IMR-90 (cell line): ENCODE data around the gene EGFL8. TPM values are rescaled to one million over a fixed set of nuclear protein-coding genes. Genes with fewer than 3 reads are reported as not detected.

Experiments
- ATAC-seq: fragments of 200-7000 bp; cut with Tn5 transposase; 2 replicates; pipeline ENCODE4 v1.9.1; 2020; ENCODE audit warnings: low read depth, mild to moderate bottlenecking, moderate library complexity
- BruUV-seq: library from RNA; stranded (reverse); fragments of 400-500 nt; replicated peaks from 2 replicates; lab custom pipeline; 2021; lab: Mats Ljungman, UMichigan
- CTCF ChIA-PET: fragments of 300-600 bp; formaldehyde crosslinking; extraction: SDS; loops from one replicate; lab custom pipeline; 2021; ENCODE audit warnings: antibody characterized with exemption; lab: Yijun Ruan, JAX
- POLR2A ChIA-PET: fragments of 300-600 bp; sonication (Branson Sonifier 250); formaldehyde crosslinking; loops from one replicate; lab custom pipeline; 2022; ENCODE audit warnings: antibody characterized with exemption; ENCODE audit not compliant: unreplicated experiment; lab: Charles Lee
- DNase-seq: peaks from one replicate; pipeline ENCODE4 v3.0.0; 2013
- H2AFZ ChIP-seq: replicated peaks from 2 replicates; pipeline ENCODE3; 2013; ENCODE audit warnings: low read length, mild to moderate bottlenecking; ENCODE audit not compliant: poor library complexity
- H2AK5ac ChIP-seq: 2 replicates; pipeline ENCODE4 v1.6.1; 2013; ENCODE audit warnings: low read depth, low read length, inconsistent platforms
- H2AK9ac ChIP-seq: replicated peaks from 2 replicates; pipeline ENCODE3; 2013; ENCODE audit warnings: mild to moderate bottlenecking, low read depth, low read length, moderate library complexity; ENCODE audit not compliant: poor library complexity
- H2BK120ac ChIP-seq: 2 replicates; pipeline ENCODE4 v1.6.1; 2013; ENCODE audit warnings: low read depth, low read length, inconsistent platforms
- H2BK15ac ChIP-seq: 3 replicates; pipeline ENCODE4 v1.6.1; 2013; ENCODE audit warnings: low read depth, low read length, inconsistent platforms
- H2BK20ac ChIP-seq: 2 replicates; pipeline ENCODE4 v1.6.1; 2013; ENCODE audit warnings: low read depth, mild to moderate bottlenecking, inconsistent platforms, low read length, moderate library complexity
- H2BK5ac ChIP-seq: 2 replicates; pipeline ENCODE4 v1.6.1; 2013; ENCODE audit warnings: mild to moderate bottlenecking, low read depth, low read length, inconsistent platforms; ENCODE audit not compliant: poor library complexity, severe bottlenecking
- H3K14ac ChIP-seq: replicated peaks from 2 replicates; pipeline ENCODE4 v1.6.1; 2013; ENCODE audit warnings: low read depth, low read length, inconsistent platforms
- H3K18ac ChIP-seq: 2 replicates; pipeline ENCODE4 v1.6.1; 2013; ENCODE audit warnings: low read depth, low read length, control low read depth
- H3K23ac ChIP-seq: 2 replicates; pipeline ENCODE4 v1.6.1; 2013; ENCODE audit warnings: low read depth, low read length, inconsistent platforms
- H3K27ac ChIP-seq: 2 replicates; pipeline ENCODE4 v1.5.1; 2013; ENCODE audit warnings: mild to moderate bottlenecking, control low read depth, low read length; ENCODE audit not compliant: insufficient read depth
- H3K27me3 ChIP-seq: 2 replicates; pipeline ENCODE4 v1.6.1; 2013; ENCODE audit warnings: low read length; ENCODE audit not compliant: control insufficient read depth, insufficient read depth
- H3K36me3 ChIP-seq: 2 replicates; pipeline ENCODE4 v1.6.1; 2013; ENCODE audit warnings: low read length, mixed read lengths; ENCODE audit not compliant: control insufficient read depth, insufficient read depth
- H3K4ac ChIP-seq: 2 replicates; pipeline ENCODE4 v1.6.1; 2013; ENCODE audit warnings: low read depth, low read length, inconsistent platforms
- H3K4me1 ChIP-seq: 2 replicates; pipeline ENCODE4 v1.6.1; 2013; ENCODE audit warnings: low read length, mixed read lengths; ENCODE audit not compliant: control insufficient read depth, insufficient read depth
- H3K4me2 ChIP-seq: 2 replicates; pipeline ENCODE4 v1.6.1; 2013; ENCODE audit warnings: low read depth, mild to moderate bottlenecking, control low read depth, low read length, moderate library complexity
- H3K4me3 ChIP-seq: 2 replicates; pipeline ENCODE4 v1.5.1; 2013; ENCODE audit warnings: low read depth, mild to moderate bottlenecking, control low read depth, low read length, moderate library complexity; ENCODE audit not compliant: insufficient read depth
- H3K56ac ChIP-seq: 2 replicates; pipeline ENCODE4 v1.6.1; 2013; ENCODE audit warnings: low read length, inconsistent platforms; ENCODE audit not compliant: insufficient read depth; ENCODE audit errors: extremely low read depth
- H3K79me1 ChIP-seq, 2 experiments: 2 replicates each; pipeline ENCODE4 v1.6.1; 2013; ENCODE audit warnings: low read length in 2 of 2, inconsistent platforms in 1 of 2, low read depth in 1 of 2
- H3K9ac ChIP-seq: 2 replicates; pipeline ENCODE4 v1.6.1; 2013; ENCODE audit warnings: low read depth, low read length, control low read depth
- H3K9me1 ChIP-seq: 2 replicates; pipeline ENCODE4 v1.6.1; 2013; ENCODE audit warnings: low read length, inconsistent platforms; ENCODE audit not compliant: insufficient read depth
- H3K9me3 ChIP-seq: 2 replicates; pipeline ENCODE4 v1.6.1; 2013; ENCODE audit warnings: low read length; ENCODE audit not compliant: control insufficient read depth, insufficient read depth
- H4K20me1 ChIP-seq: 2 replicates; pipeline ENCODE4 v1.6.1; 2013; ENCODE audit warnings: low read length, inconsistent platforms; ENCODE audit not compliant: insufficient read depth
- H4K5ac ChIP-seq: 2 replicates; pipeline ENCODE4 v1.6.1; 2013; ENCODE audit warnings: mild to moderate bottlenecking, low read depth, low read length, control low read depth
- H4K8ac ChIP-seq, 2 experiments: 2 replicates each; pipeline ENCODE4 v1.6.1; 2013; ENCODE audit warnings: low read depth in 2 of 2, low read length in 2 of 2, control low read depth in 1 of 2, inconsistent platforms in 1 of 2
- H4K91ac ChIP-seq: 2 replicates; pipeline ENCODE4 v1.6.1; 2013; ENCODE audit warnings: low read depth, low read length, inconsistent platforms; ENCODE audit not compliant: insufficient read depth
- CHD1 ChIP-seq: IDR thresholded peaks from 2 replicates; pipeline ENCODE4 v1.6.1; 2012; ENCODE audit warnings: low read depth, low read length, improper control_type of control experiment
- MXI1 ChIP-seq: IDR thresholded peaks from 2 replicates; pipeline ENCODE4 v1.6.1; 2012; ENCODE audit warnings: low read depth, mild to moderate bottlenecking, low read length, moderate library complexity, borderline replicate concordance
- POLR2A ChIP-seq: IDR thresholded peaks from 2 replicates; pipeline ENCODE4 v1.6.1; 2012; ENCODE audit warnings: mild to moderate bottlenecking, low read depth, low read length
- RCOR1 ChIP-seq: IDR thresholded peaks from 2 replicates; pipeline ENCODE4 v1.6.1; 2012; ENCODE audit warnings: mild to moderate bottlenecking, low read length, improper control_type of control experiment; ENCODE audit not compliant: insufficient replicate concordance
- SMC3 ChIP-seq: fragments of 150-350 bp; IDR thresholded peaks from 2 replicates; pipeline ENCODE4 v1.6.1; 2016; ENCODE audit warnings: low read depth, mild to moderate bottlenecking, antibody characterized with exemption, low read length, moderate library complexity
- WGBS, 2 experiments: methylation state at CpG; one replicate each; pipeline versions ENCODE4 v1.1.5 to v1.1.7; 2013; ENCODE audit warnings: missing lambda C conversion rate in 2 of 2; ENCODE audit not compliant: insufficient read length in 1 of 2; ENCODE audit errors: extremely low coverage in 2 of 2; 5-methylcytosine and 5-hydroxymethylcytosine counted together
- dilution Hi-C: fragments of 300-500 bp; cut with HindIII; formaldehyde crosslinking; loops from one replicate; pipeline ENCODE4 v1.14.3; 2018; ENCODE audit warnings: low sequenced_read_pairs; ENCODE audit not compliant: unreplicated experiment
- in situ Hi-C: fragments of 300-500 bp; cut with MboI; formaldehyde crosslinking; loops from 3 replicates; pipeline ENCODE4 v1.14.3; 2019; ENCODE audit warnings: low sequenced_read_pairs, inconsistent platforms, mixed read lengths
- intact Hi-C: fragments of 100-400 bp; cut with micrococcal nuclease; formaldehyde crosslinking; loops from 2 replicates; pipeline ENCODE4 v1.10.0; 2022
- polyA plus RNA-seq, 3 experiments: library from polyadenylated mRNA; depleted of rRNA; stranded (reverse); fragments of >200 nt; gene quantifications; 2 replicates each; pipeline ENCODE4 v1.2.3, GENCODE V29; 2012; ENCODE audit warnings: low replicate concordance in 1 of 3
- total RNA-seq: library from RNA; depleted of rRNA; stranded (reverse); fragments of >200 nt; gene quantifications from 2 replicates; pipeline ENCODE4 v1.2.3, GENCODE V29; 2012
- TF ChIP-seq, protein P1 (sequence below): fragments of 150-350 bp; IDR thresholded peaks from 2 replicates; pipeline ENCODE4 v1.6.1; 2016; ENCODE audit warnings: low read depth, mild to moderate bottlenecking, low read length, moderate library complexity, borderline replicate concordance
- TF ChIP-seq, protein P2 (sequence below): conservative IDR thresholded peaks from 2 replicates; pipeline ENCODE4 v1.5.1; 2012; ENCODE audit warnings: mild to moderate bottlenecking, low read depth, low read length, improper control_type of control experiment

EGFL8 gene
- total and polyA plus RNA-seq, 2 of the 4 experiments (the other 2 are of a cell fraction): 0.18 to 4.7 TPM

DNA sequence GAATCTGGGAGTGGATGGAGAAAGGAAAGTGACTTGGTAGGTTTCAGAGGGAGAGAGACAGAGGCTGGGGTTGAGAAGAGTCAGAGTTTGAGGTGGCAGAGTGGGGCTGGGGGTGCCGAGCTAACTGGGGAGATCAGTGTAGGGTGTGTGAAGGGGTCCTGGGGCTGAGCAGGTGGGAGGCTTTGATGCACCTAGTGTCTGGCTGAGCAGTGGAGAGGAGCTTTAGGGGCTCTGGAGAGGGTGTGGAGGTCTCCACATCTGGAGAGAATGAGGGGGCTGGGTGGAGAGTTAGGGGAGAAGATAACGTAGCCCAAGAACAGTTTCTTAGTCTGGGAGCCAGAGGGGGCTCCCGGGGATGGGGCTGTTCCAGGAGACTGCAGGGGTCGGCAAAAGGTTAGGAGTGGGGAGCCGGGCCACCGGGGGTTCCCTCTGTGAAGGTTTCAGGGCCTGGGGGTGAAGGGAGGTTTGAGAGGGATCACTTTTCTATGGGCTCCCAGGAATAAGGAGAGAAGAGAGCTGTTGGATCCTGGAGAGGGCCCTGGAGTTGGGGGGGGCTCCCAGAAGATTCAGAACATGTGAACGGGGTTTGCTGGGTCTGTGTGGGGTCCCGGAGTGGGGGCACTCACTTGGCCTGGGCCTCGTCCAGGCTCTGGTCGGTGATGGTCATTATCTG is 24.8 kb downstream of the EGFL8 start:
- Histone ChIP-seq H3K23ac (peak overlapping the region; percentile 99), H3K9me3 (no peaks in the 10 kb centered on the region), H3K4ac (peak overlapping the region; percentile 97), H4K8ac (peak overlapping the region; percentile 76 to 87), H3K27ac (peak overlapping the region; percentile 91), H4K20me1 (no peaks in the 10 kb centered on the region), H2BK15ac (peak overlapping the region; percentile 41; the same call in 1 of the 3 replicates), H2BK5ac (peak overlapping the region; percentile 83), H3K4me2 (peak overlapping the region; percentile 85), H4K5ac (peak overlapping the region; percentile 65), H3K79me1 (peaks cover 21 to 65% of the 10 kb centered on the region in 2 experiments), H3K4me1 (peaks cover 12% of the 10 kb centered on the region), H4K91ac (peak overlapping the region; percentile 96), H3K14ac (peak overlapping the region; percentile 99), H2AK5ac (peak overlapping the region; percentile 99), H3K9ac (peak overlapping the region; percentile 99), H2AK9ac (peak overlapping the region; percentile 88), H2BK120ac (peak overlapping the region; percentile 72), H2AFZ (peak overlapping the region; percentile 67), H2BK20ac (0 out of 2 replicates have a peak overlapping the region, but pooled peaks have one; percentile 1), H3K56ac (peak overlapping the region; percentile 98), H3K18ac (peak overlapping the region; percentile 68), H3K27me3 (no peaks in the 10 kb centered on the region), H3K4me3 (peak overlapping the region; percentile 75), H3K36me3 (peaks cover 19% of the 10 kb centered on the region), H3K9me1 (peaks cover 19% of the 10 kb centered on the region)
- ChIA-PET CTCF (no interaction called here), POLR2A (interaction anchor here (1.8 kb wide), 1 partner anchor 12 kb away, joined by 5 read pairs; no protein-coding TSS in a partner anchor)
- ATAC-seq: peak; percentile 1
- TF ChIP-seq, protein P1, sequence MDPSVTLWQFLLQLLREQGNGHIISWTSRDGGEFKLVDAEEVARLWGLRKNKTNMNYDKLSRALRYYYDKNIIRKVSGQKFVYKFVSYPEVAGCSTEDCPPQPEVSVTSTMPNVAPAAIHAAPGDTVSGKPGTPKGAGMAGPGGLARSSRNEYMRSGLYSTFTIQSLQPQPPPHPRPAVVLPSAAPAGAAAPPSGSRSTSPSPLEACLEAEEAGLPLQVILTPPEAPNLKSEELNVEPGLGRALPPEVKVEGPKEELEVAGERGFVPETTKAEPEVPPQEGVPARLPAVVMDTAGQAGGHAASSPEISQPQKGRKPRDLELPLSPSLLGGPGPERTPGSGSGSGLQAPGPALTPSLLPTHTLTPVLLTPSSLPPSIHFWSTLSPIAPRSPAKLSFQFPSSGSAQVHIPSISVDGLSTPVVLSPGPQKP: no peak
- TF ChIP-seq SMC3 (no peak), RCOR1 (no peak), CHD1 (no peak), MXI1 (no peak), POLR2A (no peak)
- TF ChIP-seq, protein P2, sequence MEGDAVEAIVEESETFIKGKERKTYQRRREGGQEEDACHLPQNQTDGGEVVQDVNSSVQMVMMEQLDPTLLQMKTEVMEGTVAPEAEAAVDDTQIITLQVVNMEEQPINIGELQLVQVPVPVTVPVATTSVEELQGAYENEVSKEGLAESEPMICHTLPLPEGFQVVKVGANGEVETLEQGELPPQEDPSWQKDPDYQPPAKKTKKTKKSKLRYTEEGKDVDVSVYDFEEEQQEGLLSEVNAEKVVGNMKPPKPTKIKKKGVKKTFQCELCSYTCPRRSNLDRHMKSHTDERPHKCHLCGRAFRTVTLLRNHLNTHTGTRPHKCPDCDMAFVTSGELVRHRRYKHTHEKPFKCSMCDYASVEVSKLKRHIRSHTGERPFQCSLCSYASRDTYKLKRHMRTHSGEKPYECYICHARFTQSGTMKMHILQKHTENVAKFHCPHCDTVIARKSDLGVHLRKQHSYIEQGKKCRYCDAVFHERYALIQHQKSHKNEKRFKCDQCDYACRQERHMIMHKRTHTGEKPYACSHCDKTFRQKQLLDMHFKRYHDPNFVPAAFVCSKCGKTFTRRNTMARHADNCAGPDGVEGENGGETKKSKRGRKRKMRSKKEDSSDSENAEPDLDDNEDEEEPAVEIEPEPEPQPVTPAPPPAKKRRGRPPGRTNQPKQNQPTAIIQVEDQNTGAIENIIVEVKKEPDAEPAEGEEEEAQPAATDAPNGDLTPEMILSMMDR: no peak
- dilution Hi-C loops (no loop called here), intact Hi-C loops (loop anchor here (5.0 kb wide), 1 partner anchor 783 kb away; no protein-coding TSS in a partner anchor), in situ Hi-C loops (loop anchor here (25.0 kb wide), 1 partner anchor 773 kb away; the partner anchor contains the start of genes BRD2 and HLA-DMA)
- BruUV-seq: no TSS peak
- 0% methylated on average over 1 of the region's 10 CpGs; no CpG with 5 or more reads in 1 of the 2 experiments for WGBS, 2 experiments
- no peak for DNase-seq
